Measurements from ENCODE around the gene ZDHHC12. TPM values are rescaled to one million over a fixed set of nuclear protein-coding genes. Genes with fewer than 3 reads are reported as not detected.

ZDHHC12 gene
- total and polyA plus RNA-seq, 11 donors: 5.1 to 29.8 (median 10.9) TPM

- Histone ChIP-seq H3K27me3 (no peaks in the 10 kb centered on the region), H3K27ac (peak overlapping the region; percentile 18 to 92 (median 68)), H3K4me3 (peak overlapping the region; percentile 17 to 70 (median 58)), H3K36me3 (no peaks in the 10 kb centered on the region), H3K4me1 (peaks cover 0 to 45% (median 19%) of the 10 kb centered on the region in 12 donors), H3K9me3 (no peaks in the 10 kb centered on the region)
- intact Hi-C loops (cut with DNase I): loop anchor here in 2 of 10 donors (2.0 to 10.0 kb wide), 2 partner anchors 27 to 49 kb away; partner anchors contain the start of gene DYNC2I2 (in 1 of the 2)
- WGBS, 4 donors: 0 to 5% (median 0%) methylated on average over 3 of the region's 3 CpGs
- TF ChIP-seq POLR2A (IDR thresholded peaks at IDR 0.05): no peak
- no peak for TF ChIP-seq CTCF (IDR thresholded peaks at IDR 0.05)
- no peak for DNase-seq
- ATAC-seq: peak in 2 of 4 donors; percentile 4 to 14
Measured at GRCh38 chr9:128684065-128684324, 39.9 kb downstream of the ZDHHC12 start.

GRCh38 chr9:128683340-128684064 is 40.4 kb downstream of the ZDHHC12 start:
- 10 to 15% (median 12%) methylated on average over 19 to 21 of the region's 21 CpGs for WGBS, 4 donors
- H3K4me1 ChIP-seq: peaks cover 0 to 44% (median 19%) of the 10 kb centered on the region in 12 donors
- H3K9me3 ChIP-seq: no peaks in the 10 kb centered on the region
- no peaks in the 10 kb centered on the region for H3K27me3 ChIP-seq
- H3K4me3 ChIP-seq: peak overlapping the region; percentile 17 to 70 (median 58)
- intact Hi-C loops (cut with DNase I): loop anchor here in 2 of 10 donors (2.0 to 10.0 kb wide), 2 partner anchors 27 to 49 kb away; partner anchors contain the start of gene DYNC2I2 (in 1 of the 2)
- H3K27ac ChIP-seq: peak overlapping the region in 11 of 12 donors; percentile 18 to 92 (median 67)
- DNase-seq: peak; percentile 33 to 72 (median 48)
- ATAC-seq: peak; percentile 16 to 62 (median 51)
- H3K36me3 ChIP-seq: no peaks in the 10 kb centered on the region
- TF ChIP-seq POLR2A (IDR thresholded peaks at IDR 0.05): no peak
- no peak for TF ChIP-seq CTCF (IDR thresholded peaks at IDR 0.05)

- H3K27ac ChIP-seq: no peak overlapping the region
- 87 to 88% (median 88%) methylated on average over 10 of the region's 10 CpGs for WGBS, 4 donors
Measured at GRCh38 chr9:128677794-128678193, 46.1 kb downstream of the ZDHHC12 start.

More at GRCh38 chr9:128677794-128678193, 46.1 kb downstream of the ZDHHC12 start:
- H3K9me3 ChIP-seq: no peaks in the 10 kb centered on the region
- H3K4me1 ChIP-seq: no peaks in the 10 kb centered on the region
- intact Hi-C loops (cut with DNase I): no loop called here
- no peaks in the 10 kb centered on the region for H3K27me3 ChIP-seq
- ATAC-seq (no peak), DNase-seq (peak in 1 of 5 donors; percentile 7)
- no peak for TF ChIP-seq CTCF (IDR thresholded peaks at IDR 0.05)
- no peak for TF ChIP-seq POLR2A (IDR thresholded peaks at IDR 0.05)
- no peak overlapping the region for H3K4me3 ChIP-seq
- no peaks in the 10 kb centered on the region for H3K36me3 ChIP-seq

All from heart left ventricle (tissue), 16 donors.